ENCODE measurements around the gene SCYGR5. TPM values are rescaled to one million over a fixed set of nuclear protein-coding genes. Genes with fewer than 3 reads are reported as not detected.

The SCYGR5 gene
- total and polyA plus RNA-seq, 2 donors (not counting 1 experiment from before 2014, with no cell fraction given) = not detected

GRCh38 chr2:227634201-227634600, 32.4 kb upstream of the SCYGR5 start:
- TF ChIP-seq CTCF (conservative IDR thresholded peaks at IDR 0.05 in 1 of 2, IDR thresholded peaks at IDR 0.05 in 1 of 2; ENCODE audit: low read depth in 1 of 2, low read length in 2 of 2) (no peak), EZH2 (IDR thresholded peaks at IDR 0.05; ENCODE audit: low read length, missing control alignments) (no peak)
- H3K9me3 ChIP-seq (ENCODE audit: control insufficient read depth, insufficient read depth, low read depth, low read length) = no peaks in the 10 kb centered on the region
- no peaks in the 10 kb centered on the region for H3K36me3 ChIP-seq (ENCODE audit: control insufficient read depth, insufficient read depth, low read length)
- H4K20me1 ChIP-seq (ENCODE audit: control insufficient read depth, extremely low read depth, insufficient read depth, low read length) = no peaks in the 10 kb centered on the region
- H3K79me2 ChIP-seq (ENCODE audit: control insufficient read depth, insufficient read depth, low read length) = no peaks in the 10 kb centered on the region
- no peak overlapping the region for H3K9ac ChIP-seq (ENCODE audit: insufficient read depth, low read length)
- H3K4me3 ChIP-seq (replicated peaks in 1 of 4; ENCODE audit: control extremely low read depth in 1 of 4, insufficient read depth in 1 of 4, low read depth in 3 of 4, low read length in 4 of 4) = no peak overlapping the region
- H3K27me3 ChIP-seq (ENCODE audit: control insufficient read depth, insufficient read depth, low read length) = no peaks in the 10 kb centered on the region
- no peak for DNase-seq (ENCODE audit: low read depth in 2 of 2)
- H3K4me2 ChIP-seq (ENCODE audit: extremely low read depth, insufficient read depth, low read length) = no peak overlapping the region
- H3K4me1 ChIP-seq (ENCODE audit: control insufficient read depth, extremely low read depth, insufficient read depth, low read length) = no peaks in the 10 kb centered on the region
- H2AFZ ChIP-seq (ENCODE audit: low read length) = no peak overlapping the region
- no peak overlapping the region for H3K27ac ChIP-seq (ENCODE audit: insufficient read depth, low read length)

- no peaks in the 10 kb centered on the region for H3K4me1 ChIP-seq (ENCODE audit: control insufficient read depth, extremely low read depth, insufficient read depth, low read length)
- H4K20me1 ChIP-seq (ENCODE audit: control insufficient read depth, extremely low read depth, insufficient read depth, low read length) = no peaks in the 10 kb centered on the region
- peak in 1 of 2 donors; percentile 74 for DNase-seq (ENCODE audit: low read depth in 2 of 2)
- H2AFZ ChIP-seq (ENCODE audit: low read length) = no peak overlapping the region
- H3K36me3 ChIP-seq (ENCODE audit: control insufficient read depth, insufficient read depth, low read length) = no peaks in the 10 kb centered on the region
- no peak overlapping the region for H3K9ac ChIP-seq (ENCODE audit: insufficient read depth, low read length)
- TF ChIP-seq CTCF (conservative IDR thresholded peaks at IDR 0.05 in 1 of 2, IDR thresholded peaks at IDR 0.05 in 1 of 2; ENCODE audit: low read depth in 1 of 2, low read length in 2 of 2) (no peak), EZH2 (IDR thresholded peaks at IDR 0.05; ENCODE audit: low read length, missing control alignments) (no peak)
- H3K9me3 ChIP-seq (ENCODE audit: control insufficient read depth, insufficient read depth, low read depth, low read length) = no peaks in the 10 kb centered on the region
- H3K4me2 ChIP-seq (ENCODE audit: extremely low read depth, insufficient read depth, low read length) = no peak overlapping the region
- H3K4me3 ChIP-seq (replicated peaks in 1 of 4; ENCODE audit: control extremely low read depth in 1 of 4, insufficient read depth in 1 of 4, low read depth in 3 of 4, low read length in 4 of 4) = no peak overlapping the region
- H3K27me3 ChIP-seq (ENCODE audit: control insufficient read depth, insufficient read depth, low read length) = no peaks in the 10 kb centered on the region
- H3K79me2 ChIP-seq (ENCODE audit: control insufficient read depth, insufficient read depth, low read length) = no peaks in the 10 kb centered on the region
- no peak overlapping the region for H3K27ac ChIP-seq (ENCODE audit: insufficient read depth, low read length)
Measured at GRCh38 chr2:227642656-227643055, 23.9 kb upstream of the SCYGR5 start.

- Histone ChIP-seq H4K20me1 (ENCODE audit: control insufficient read depth, extremely low read depth, insufficient read depth, low read length) (no peaks in the 10 kb centered on the region), H3K9me3 (ENCODE audit: control insufficient read depth, insufficient read depth, low read depth, low read length) (no peaks in the 10 kb centered on the region), H2AFZ (ENCODE audit: low read length) (no peak overlapping the region), H3K79me2 (ENCODE audit: control insufficient read depth, insufficient read depth, low read length) (no peaks in the 10 kb centered on the region), H3K36me3 (ENCODE audit: control insufficient read depth, insufficient read depth, low read length) (no peaks in the 10 kb centered on the region), H3K9ac (ENCODE audit: insufficient read depth, low read length) (no peak overlapping the region), H3K4me1 (ENCODE audit: control insufficient read depth, extremely low read depth, insufficient read depth, low read length) (no peaks in the 10 kb centered on the region), H3K4me2 (ENCODE audit: extremely low read depth, insufficient read depth, low read length) (no peak overlapping the region), H3K27me3 (ENCODE audit: control insufficient read depth, insufficient read depth, low read length) (no peaks in the 10 kb centered on the region), H3K27ac (ENCODE audit: insufficient read depth, low read length) (no peak overlapping the region), H3K4me3 (replicated peaks in 1 of 4; ENCODE audit: control extremely low read depth in 1 of 4, insufficient read depth in 1 of 4, low read depth in 3 of 4, low read length in 4 of 4) (no peak overlapping the region)
- no peak for TF ChIP-seq CTCF (conservative IDR thresholded peaks at IDR 0.05 in 1 of 2, IDR thresholded peaks at IDR 0.05 in 1 of 2; ENCODE audit: low read depth in 1 of 2, low read length in 2 of 2)
- no peak for TF ChIP-seq EZH2 (IDR thresholded peaks at IDR 0.05; ENCODE audit: low read length, missing control alignments)
- no peak for DNase-seq (ENCODE audit: low read depth in 2 of 2)
Measured at GRCh38 chr2:227643990-227644551, 22.5 kb upstream of the SCYGR5 start.

Measured in fibroblast of lung (primary cell).